DOHH2 (cell line): ENCODE data around the gene ZNF862.

Experiments used
- H3F3A ChIP-seq: fragments of 200-600 bp; sonication (generic), shearing (Covaris generic); 2 replicates; pipeline ENCODE4 v1.6.0; 2016; ENCODE audit warnings: antibody characterized with exemption, mild to moderate bottlenecking; ENCODE audit not compliant: control insufficient read depth, insufficient read depth
- H3K27ac ChIP-seq: fragments of 200-600 bp; sonication (generic); 2 replicates; pipeline ENCODE4 v1.5.1; 2014; ENCODE audit warnings: low read depth, mild to moderate bottlenecking, low read length, moderate library complexity
- H3K27me3 ChIP-seq: fragments of 200-600 bp; sonication (generic); 2 replicates; pipeline ENCODE4 v1.6.1; 2014; ENCODE audit warnings: mild to moderate bottlenecking, low read length, mixed read lengths; ENCODE audit not compliant: control insufficient read depth
- H3K36me3 ChIP-seq: fragments of 200-600 bp; sonication (generic); 2 replicates; pipeline ENCODE4 v1.6.1; 2014; ENCODE audit warnings: mild to moderate bottlenecking, low read length, moderate library complexity, mixed read lengths; ENCODE audit not compliant: control insufficient read depth
- H3K4me1 ChIP-seq: fragments of 200-600 bp; sonication (generic); 2 replicates; pipeline ENCODE4 v1.6.1; 2014; ENCODE audit warnings: mild to moderate bottlenecking, low read length, mixed read lengths; ENCODE audit not compliant: control insufficient read depth
- H3K4me2 ChIP-seq: fragments of 200-600 bp; sonication (generic); 2 replicates; pipeline ENCODE4 v1.6.0; 2014; ENCODE audit warnings: mild to moderate bottlenecking, low read length, moderate library complexity
- H3K4me3 ChIP-seq: fragments of 200-600 bp; sonication (generic); 2 replicates; pipeline ENCODE4 v1.5.1; 2014; ENCODE audit warnings: mild to moderate bottlenecking, low read length, mixed read lengths
- H3K79me2 ChIP-seq: fragments of 200-600 bp; sonication (generic); 2 replicates; pipeline ENCODE4 v1.6.1; 2014; ENCODE audit warnings: mild to moderate bottlenecking, low read length, mixed read lengths; ENCODE audit not compliant: control insufficient read depth
- H3K9me2 ChIP-seq: fragments of 200-600 bp; sonication (generic); replicated peaks from 2 replicates; pipeline ENCODE4 v1.6.1; 2014; ENCODE audit warnings: mild to moderate bottlenecking, low read length, mixed read lengths; ENCODE audit not compliant: control insufficient read depth
- H3K9me3 ChIP-seq: fragments of 200-600 bp; sonication (generic); 2 replicates; pipeline ENCODE4 v1.6.1; 2014; ENCODE audit warnings: antibody characterized with exemption, low read length, mixed read lengths; ENCODE audit not compliant: control insufficient read depth, insufficient read depth
- H4K20me1 ChIP-seq: fragments of 200-600 bp; sonication (generic); 2 replicates; pipeline ENCODE4 v1.6.0; 2014; ENCODE audit warnings: low read depth, mild to moderate bottlenecking, antibody characterized with exemption, low read length, moderate library complexity; ENCODE audit not compliant: control insufficient read depth, insufficient read depth
- EZH2phosphoT487 ChIP-seq: fragments of 200-600 bp; sonication (generic); IDR thresholded peaks from 2 replicates; pipeline ENCODE4 v1.6.1; 2017; ENCODE audit warnings: borderline replicate concordance, mild to moderate bottlenecking, antibody characterized with exemption, low read length, moderate library complexity, mixed read lengths
- TF ChIP-seq, protein P1 (sequence below): fragments of 200-600 bp; sonication (generic); IDR thresholded peaks from one replicate; pipeline ENCODE4 v1.5.1; 2014; ENCODE audit warnings: antibody characterized with exemption, mild to moderate bottlenecking, low read depth, low read length; ENCODE audit not compliant: poor library complexity, severe bottlenecking

The ZNF862 gene

DNA sequence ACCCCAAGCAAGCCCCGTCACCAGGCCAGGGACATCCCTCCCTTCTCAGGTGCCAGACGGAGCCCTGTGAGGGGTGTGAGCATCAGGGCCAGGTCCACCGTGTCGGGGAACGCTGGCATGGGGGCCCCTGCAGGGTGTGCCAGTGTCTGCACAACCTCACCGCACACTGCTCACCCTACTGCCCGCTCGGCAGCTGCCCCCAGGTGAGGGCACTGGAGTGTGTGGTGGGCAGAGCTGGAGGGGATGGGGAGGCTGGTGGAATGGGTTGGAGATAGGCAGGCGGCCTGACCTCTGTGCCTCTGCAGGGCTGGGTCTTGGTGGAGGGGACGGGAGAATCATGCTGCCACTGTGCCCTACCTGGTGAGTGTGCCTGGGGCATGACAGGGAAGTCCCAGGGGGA, 44.9 kb upstream of the ZNF862 start:
- H3K9me2 ChIP-seq = no peaks in the 10 kb centered on the region
- no peaks in the 10 kb centered on the region for H3K4me1 ChIP-seq
- no peak overlapping the region for H3K4me2 ChIP-seq
- no peaks in the 10 kb centered on the region for H3K79me2 ChIP-seq
- H3K27ac ChIP-seq = no peak overlapping the region
- no peaks in the 10 kb centered on the region for H3K9me3 ChIP-seq
- no peaks in the 10 kb centered on the region for H3F3A ChIP-seq
- TF ChIP-seq, protein P1, sequence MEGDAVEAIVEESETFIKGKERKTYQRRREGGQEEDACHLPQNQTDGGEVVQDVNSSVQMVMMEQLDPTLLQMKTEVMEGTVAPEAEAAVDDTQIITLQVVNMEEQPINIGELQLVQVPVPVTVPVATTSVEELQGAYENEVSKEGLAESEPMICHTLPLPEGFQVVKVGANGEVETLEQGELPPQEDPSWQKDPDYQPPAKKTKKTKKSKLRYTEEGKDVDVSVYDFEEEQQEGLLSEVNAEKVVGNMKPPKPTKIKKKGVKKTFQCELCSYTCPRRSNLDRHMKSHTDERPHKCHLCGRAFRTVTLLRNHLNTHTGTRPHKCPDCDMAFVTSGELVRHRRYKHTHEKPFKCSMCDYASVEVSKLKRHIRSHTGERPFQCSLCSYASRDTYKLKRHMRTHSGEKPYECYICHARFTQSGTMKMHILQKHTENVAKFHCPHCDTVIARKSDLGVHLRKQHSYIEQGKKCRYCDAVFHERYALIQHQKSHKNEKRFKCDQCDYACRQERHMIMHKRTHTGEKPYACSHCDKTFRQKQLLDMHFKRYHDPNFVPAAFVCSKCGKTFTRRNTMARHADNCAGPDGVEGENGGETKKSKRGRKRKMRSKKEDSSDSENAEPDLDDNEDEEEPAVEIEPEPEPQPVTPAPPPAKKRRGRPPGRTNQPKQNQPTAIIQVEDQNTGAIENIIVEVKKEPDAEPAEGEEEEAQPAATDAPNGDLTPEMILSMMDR = no peak
- no peak for TF ChIP-seq EZH2phosphoT487
- no peaks in the 10 kb centered on the region for H3K27me3 ChIP-seq
- no peak overlapping the region for H3K4me3 ChIP-seq
- no peaks in the 10 kb centered on the region for H4K20me1 ChIP-seq
- no peaks in the 10 kb centered on the region for H3K36me3 ChIP-seq

DNA sequence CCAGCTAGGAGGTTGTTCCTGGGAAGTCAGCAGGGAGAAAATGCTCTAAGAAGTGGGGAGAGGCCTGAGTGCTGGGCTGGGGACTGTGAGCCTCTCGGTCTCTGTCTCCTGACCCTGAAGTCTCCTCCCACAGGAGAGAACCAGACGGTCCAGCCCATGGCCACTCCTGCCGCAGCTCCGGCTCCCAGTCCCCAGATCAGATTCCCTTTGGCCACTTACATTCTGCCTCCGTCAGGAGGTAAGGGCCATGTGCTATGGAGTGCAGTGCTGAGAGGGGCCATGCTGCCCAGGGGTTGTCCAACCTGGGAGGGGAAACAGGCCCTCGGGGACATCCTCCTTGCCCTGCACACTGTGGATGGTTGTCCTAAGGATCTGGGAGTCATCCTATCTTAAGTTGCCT, 43.5 kb upstream of the ZNF862 start:
- no peak overlapping the region for H3K27ac ChIP-seq
- H3K4me2 ChIP-seq = no peak overlapping the region
- no peaks in the 10 kb centered on the region for H4K20me1 ChIP-seq
- H3K4me1 ChIP-seq = no peaks in the 10 kb centered on the region
- no peak for TF ChIP-seq EZH2phosphoT487
- TF ChIP-seq, protein P1 = no peak
- no peaks in the 10 kb centered on the region for H3K27me3 ChIP-seq
- H3K36me3 ChIP-seq = no peaks in the 10 kb centered on the region
- no peaks in the 10 kb centered on the region for H3K9me2 ChIP-seq
- H3K4me3 ChIP-seq = no peak overlapping the region
- no peaks in the 10 kb centered on the region for H3K9me3 ChIP-seq
- H3F3A ChIP-seq = no peaks in the 10 kb centered on the region
- H3K79me2 ChIP-seq = no peaks in the 10 kb centered on the region

DNA sequence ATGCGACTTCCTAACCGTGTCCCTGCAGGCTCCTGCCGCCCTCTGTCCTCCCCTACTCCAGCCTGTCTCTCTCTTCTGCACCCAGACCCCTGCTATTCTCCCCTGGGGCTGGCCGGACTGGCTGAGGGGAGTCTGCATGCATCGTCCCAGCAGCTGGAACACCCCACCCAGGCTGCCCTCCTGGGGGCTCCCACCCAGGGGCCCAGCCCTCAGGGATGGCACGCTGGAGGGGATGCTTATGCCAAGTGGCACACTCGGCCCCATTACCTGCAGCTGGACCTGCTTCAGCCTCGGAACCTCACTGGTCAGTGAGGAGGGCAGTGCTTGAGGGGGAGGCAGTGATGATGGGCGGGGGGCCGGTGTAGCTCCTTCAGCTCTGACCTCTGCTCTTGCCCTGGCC, 43.0 kb upstream of the ZNF862 start:
- Histone ChIP-seq H3K4me3 (no peak overlapping the region), H3K4me2 (no peak overlapping the region), H3K9me2 (no peaks in the 10 kb centered on the region), H3F3A (no peaks in the 10 kb centered on the region), H3K9me3 (no peaks in the 10 kb centered on the region), H3K27me3 (no peaks in the 10 kb centered on the region), H3K79me2 (no peaks in the 10 kb centered on the region), H3K27ac (no peak overlapping the region), H3K4me1 (no peaks in the 10 kb centered on the region), H4K20me1 (no peaks in the 10 kb centered on the region), H3K36me3 (no peaks in the 10 kb centered on the region)
- TF ChIP-seq, protein P1 = no peak
- TF ChIP-seq EZH2phosphoT487 = no peak
